Ascending aorta (tissue), 2 donors: ENCODE results near the gene WDR35. TPM values are rescaled to one million over a fixed set of nuclear protein-coding genes. Genes with fewer than 3 reads are reported as not detected.
A peak's percentile ranks its signal among the peaks of the same experiment; 100 is the strongest.
"Not testable (repeated sequence)": the region's sequence is repeated elsewhere in the genome, so short reads cannot be mapped to it uniquely, and the experiment has no call there.

Experiments
- DNase-seq, 2 donors: peaks; one replicate each; pipeline ENCODE4 v3.0.0-alpha.2; 2019; ENCODE audit warnings: low spot score in 2 of 2
- H3K27ac ChIP-seq, 2 donors: fragments of 200-600 bp; sonication (generic); one replicate each; pipeline ENCODE4 v1.5.1; 2016 to 2017; ENCODE audit warnings: mild to moderate bottlenecking in 1 of 2
- H3K27me3 ChIP-seq: fragments of 200-600 bp; sonication (generic); one replicate; pipeline ENCODE4 v1.5.1; 2017
- H3K36me3 ChIP-seq, 2 donors: fragments of 200-600 bp; sonication (generic); one replicate each; pipeline ENCODE4 v1.5.1; 2016
- H3K4me1 ChIP-seq, 2 donors: fragments of 200-600 bp; sonication (generic); one replicate each; pipeline ENCODE4 v1.5.1; 2016 to 2017; ENCODE audit warnings: mild to moderate bottlenecking in 1 of 2
- H3K4me3 ChIP-seq, 2 donors: fragments of 200-600 bp; sonication (generic); one replicate each; pipeline ENCODE4 v1.5.1; 2016 to 2017; ENCODE audit warnings: mild to moderate bottlenecking in 1 of 2
- H3K9me3 ChIP-seq, 2 donors: fragments of 200-600 bp; sonication (generic); one replicate each; pipeline ENCODE4 v1.5.1; 2016
- intact Hi-C: fragments of 100-400 bp; cut with DNase I; formaldehyde crosslinking; loops from one replicate; pipeline ENCODE4 v1.15.1; 2023
- total RNA-seq: library from RNA; depleted of rRNA; stranded (reverse); fragments of >200 nt; gene quantifications from one replicate; pipeline ENCODE4 v1.1.0, GENCODE V29; 2016
- TF ChIP-seq, protein P1 (sequence below), 3 experiments: fragments of 200-600 bp in 2 of 3; fragments of 450-650 bp in 1 of 3; sonication (generic) in 2 of 3; IDR thresholded peaks; one replicate each; pipeline ENCODE4 v1.5.1; 2016 to 2019; ENCODE audit warnings: antibody characterized with exemption in 3 of 3, mild to moderate bottlenecking in 1 of 3, moderate library complexity in 1 of 3

WDR35 gene
- total RNA-seq, 1 donor from 2014 or later: 2.1 TPM

DNA sequence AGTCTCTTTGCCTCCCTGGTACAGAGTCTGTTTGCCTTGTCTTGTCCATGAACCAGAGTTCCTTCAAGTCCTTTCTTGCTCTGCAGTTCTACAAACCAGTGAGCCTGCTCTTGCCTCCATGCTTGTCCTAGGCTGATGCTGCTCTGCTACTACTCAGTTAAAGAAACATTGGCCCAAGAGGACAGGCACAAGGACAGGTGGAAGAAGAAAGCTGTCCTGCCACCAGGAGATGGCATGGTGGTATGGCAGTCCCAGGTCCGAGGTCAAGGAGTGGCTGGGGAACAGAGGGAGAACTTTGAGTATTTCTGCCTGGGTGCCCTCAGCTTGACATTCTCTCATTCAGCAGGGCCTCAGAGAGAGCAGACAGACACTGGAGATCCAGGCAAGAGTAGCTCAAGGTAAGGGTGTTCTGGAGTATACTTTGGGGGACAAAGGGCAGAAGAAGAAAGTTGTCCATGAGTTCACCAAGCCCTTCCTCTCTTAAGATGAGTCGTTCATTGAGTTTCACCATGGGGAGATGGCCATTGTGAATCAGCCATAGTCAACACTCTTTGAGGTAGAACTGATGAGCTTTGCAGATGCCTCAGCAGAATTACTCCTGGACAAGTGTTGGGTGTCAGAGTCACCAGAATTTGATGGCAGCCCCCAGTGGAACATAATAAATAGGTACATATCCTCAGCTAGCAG lies 108.5 kb downstream of the WDR35 start:
- Histone ChIP-seq H3K4me3 (no peak overlapping the region), H3K4me1 (no peaks in the 10 kb centered on the region), H3K27ac (no peak overlapping the region), H3K36me3 (no peaks in the 10 kb centered on the region), H3K27me3 (no peaks in the 10 kb centered on the region), H3K9me3 (no peaks in the 10 kb centered on the region)
- intact Hi-C loops: no loop called here
- DNase-seq: no peak
- TF ChIP-seq, protein P1, sequence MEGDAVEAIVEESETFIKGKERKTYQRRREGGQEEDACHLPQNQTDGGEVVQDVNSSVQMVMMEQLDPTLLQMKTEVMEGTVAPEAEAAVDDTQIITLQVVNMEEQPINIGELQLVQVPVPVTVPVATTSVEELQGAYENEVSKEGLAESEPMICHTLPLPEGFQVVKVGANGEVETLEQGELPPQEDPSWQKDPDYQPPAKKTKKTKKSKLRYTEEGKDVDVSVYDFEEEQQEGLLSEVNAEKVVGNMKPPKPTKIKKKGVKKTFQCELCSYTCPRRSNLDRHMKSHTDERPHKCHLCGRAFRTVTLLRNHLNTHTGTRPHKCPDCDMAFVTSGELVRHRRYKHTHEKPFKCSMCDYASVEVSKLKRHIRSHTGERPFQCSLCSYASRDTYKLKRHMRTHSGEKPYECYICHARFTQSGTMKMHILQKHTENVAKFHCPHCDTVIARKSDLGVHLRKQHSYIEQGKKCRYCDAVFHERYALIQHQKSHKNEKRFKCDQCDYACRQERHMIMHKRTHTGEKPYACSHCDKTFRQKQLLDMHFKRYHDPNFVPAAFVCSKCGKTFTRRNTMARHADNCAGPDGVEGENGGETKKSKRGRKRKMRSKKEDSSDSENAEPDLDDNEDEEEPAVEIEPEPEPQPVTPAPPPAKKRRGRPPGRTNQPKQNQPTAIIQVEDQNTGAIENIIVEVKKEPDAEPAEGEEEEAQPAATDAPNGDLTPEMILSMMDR (IDR thresholded peaks at IDR 0.05): no peak

DNA sequence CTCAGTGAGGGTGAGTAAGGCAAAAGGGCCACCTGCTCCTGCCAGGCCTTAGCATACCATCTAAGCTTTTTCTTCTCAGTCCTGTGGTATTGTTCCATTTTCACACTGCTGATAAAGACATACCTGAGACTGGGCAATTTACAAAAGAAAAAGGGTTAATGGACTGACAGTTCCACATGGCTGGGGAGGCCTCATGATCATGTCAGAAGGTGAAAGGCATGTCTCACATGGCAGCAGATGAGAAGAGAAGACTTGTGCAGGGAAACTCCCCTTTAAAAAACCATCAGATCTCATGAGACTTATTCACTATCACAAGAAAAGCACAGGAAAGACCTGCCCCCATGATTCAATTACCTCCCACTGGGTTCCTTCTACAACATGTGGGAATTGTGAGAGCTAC lies 109.7 kb downstream of the WDR35 start:
- DNase-seq, H3K27ac ChIP-seq, H3K9me3 ChIP-seq, H3K27me3 ChIP-seq, H3K4me1 ChIP-seq, intact Hi-C loops, H3K4me3 ChIP-seq, H3K36me3 ChIP-seq: not testable (repeated sequence)

DNA sequence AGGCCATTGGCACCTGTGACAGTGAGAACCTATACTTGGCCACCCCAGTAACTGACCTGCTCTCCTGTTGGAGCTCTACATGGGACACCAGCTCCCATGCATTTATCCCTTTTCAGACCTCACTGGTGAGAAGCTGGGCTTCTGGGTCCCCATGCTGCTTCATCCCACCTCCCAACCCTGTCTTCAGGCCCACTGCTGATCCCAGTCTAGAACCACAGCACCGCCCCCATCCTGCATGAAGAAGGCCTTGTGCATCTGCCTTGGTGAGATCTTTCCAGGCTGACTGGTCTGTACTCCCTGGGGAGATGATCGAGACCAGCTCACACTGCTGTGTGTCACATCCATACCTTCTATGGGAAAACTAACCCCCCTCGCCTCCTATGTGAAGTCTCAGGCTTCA lies 110.8 kb downstream of the WDR35 start:
- H3K9me3 ChIP-seq: no peaks in the 10 kb centered on the region
- intact Hi-C loops: no loop called here
- no peak overlapping the region for H3K27ac ChIP-seq
- peak in 1 of 2 donors; percentile 12 for DNase-seq
- H3K4me1 ChIP-seq: no peaks in the 10 kb centered on the region
- H3K4me3 ChIP-seq: no peak overlapping the region
- H3K36me3 ChIP-seq: no peaks in the 10 kb centered on the region
- TF ChIP-seq, protein P1 (IDR thresholded peaks at IDR 0.05): no peak
- no peaks in the 10 kb centered on the region for H3K27me3 ChIP-seq

DNA sequence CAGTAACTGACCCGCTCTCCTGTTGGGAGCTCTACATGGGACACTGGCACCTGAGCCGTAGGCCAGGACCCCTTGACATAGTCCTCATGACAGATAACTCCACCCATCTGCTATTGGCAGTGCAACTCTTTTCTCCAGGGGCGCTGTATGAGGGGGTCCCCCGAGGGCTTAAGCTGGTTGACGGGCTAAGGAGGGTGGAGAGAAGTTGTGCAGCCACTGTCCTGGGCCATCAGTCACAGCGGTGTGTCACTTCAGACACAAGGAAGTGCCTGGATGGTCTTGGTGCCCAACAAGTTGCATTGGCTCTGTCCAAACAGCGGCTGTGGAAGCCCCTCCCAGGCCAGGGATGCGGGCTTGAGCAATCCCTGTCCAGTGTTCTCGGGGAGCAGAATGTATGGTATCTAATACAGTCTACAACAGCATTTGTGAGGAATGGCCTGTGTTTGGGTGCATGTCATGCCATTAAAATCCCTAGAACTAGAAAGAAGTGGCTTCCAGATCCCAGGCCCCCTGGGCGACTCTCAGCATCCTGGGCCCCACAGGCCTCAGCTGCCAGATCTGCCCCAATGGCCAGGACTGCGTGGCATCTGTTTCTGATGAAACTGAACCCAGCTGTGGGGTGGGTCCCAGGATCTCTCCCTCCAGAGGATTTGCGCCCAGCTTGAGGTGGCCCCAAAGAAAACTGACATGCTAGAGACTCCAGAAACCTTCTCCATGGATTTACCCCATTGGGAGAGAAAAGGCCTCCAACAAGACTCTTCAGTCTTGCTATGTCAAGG lies 111.4 kb downstream of the WDR35 start:
- H3K4me1 ChIP-seq: no peaks in the 10 kb centered on the region
- no peak for DNase-seq
- no peak overlapping the region for H3K4me3 ChIP-seq
- TF ChIP-seq, protein P1 (IDR thresholded peaks at IDR 0.05): no peak
- no peaks in the 10 kb centered on the region for H3K9me3 ChIP-seq
- H3K27me3 ChIP-seq: no peaks in the 10 kb centered on the region
- no peaks in the 10 kb centered on the region for H3K36me3 ChIP-seq
- intact Hi-C loops: no loop called here
- H3K27ac ChIP-seq: no peak overlapping the region

DNA sequence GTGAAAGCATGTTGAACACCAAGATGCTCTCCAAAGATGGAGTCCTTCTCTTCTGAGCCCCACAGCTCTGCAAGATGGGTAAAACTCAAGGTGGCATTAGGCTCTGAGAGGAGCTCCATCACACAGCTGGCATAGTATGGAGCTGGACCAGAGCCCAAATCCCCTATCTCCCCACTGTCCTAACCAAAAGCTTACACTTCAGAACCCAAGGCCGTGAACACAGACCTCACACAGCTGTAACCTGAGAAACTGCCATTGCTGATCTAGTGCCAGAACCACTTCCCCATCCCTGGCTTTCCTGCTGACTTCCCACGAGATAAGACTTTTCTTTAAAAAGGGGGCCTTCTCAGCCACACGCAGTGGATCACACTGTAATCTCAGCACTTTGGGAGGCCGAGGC lies 113.2 kb downstream of the WDR35 start:
- TF ChIP-seq, protein P1 (IDR thresholded peaks at IDR 0.05): no peak
- H3K27ac ChIP-seq: no peak overlapping the region
- H3K4me1 ChIP-seq: no peaks in the 10 kb centered on the region
- no peaks in the 10 kb centered on the region for H3K9me3 ChIP-seq
- H3K27me3 ChIP-seq: no peaks in the 10 kb centered on the region
- H3K36me3 ChIP-seq: no peaks in the 10 kb centered on the region
- no peak overlapping the region for H3K4me3 ChIP-seq
- intact Hi-C loops: no loop called here
- DNase-seq: no peak

DNA sequence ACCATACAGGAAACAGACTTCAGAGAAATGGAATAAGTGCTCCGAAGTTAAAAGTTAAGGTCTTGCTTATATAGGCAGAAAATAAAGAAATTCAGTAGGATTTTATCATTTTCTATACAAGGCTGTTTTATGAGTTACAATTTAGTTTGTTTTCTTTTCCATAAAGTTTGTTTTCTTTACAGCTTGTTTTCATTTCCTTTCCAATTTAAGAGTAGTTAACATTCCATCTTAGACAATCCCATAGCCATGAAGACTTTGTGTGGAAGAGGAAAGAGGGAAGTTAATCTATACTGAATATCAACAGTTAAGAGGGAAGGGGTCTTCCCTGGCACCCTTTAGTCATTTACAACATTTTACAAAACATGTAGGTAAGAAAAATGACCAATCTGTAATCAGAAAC lies 114.6 kb downstream of the WDR35 start:
- TF ChIP-seq, protein P1 (IDR thresholded peaks at IDR 0.05): no peak
- H3K27ac ChIP-seq: no peak overlapping the region
- H3K36me3 ChIP-seq: no peaks in the 10 kb centered on the region
- no peaks in the 10 kb centered on the region for H3K27me3 ChIP-seq
- no peaks in the 10 kb centered on the region for H3K4me1 ChIP-seq
- DNase-seq: no peak
- intact Hi-C loops: no loop called here
- H3K9me3 ChIP-seq: no peaks in the 10 kb centered on the region
- no peak overlapping the region for H3K4me3 ChIP-seq
